GM18517 (cell line): ENCODE measurements around the gene PDCD2L.
"Not testable (repeated sequence)": the region's sequence is repeated elsewhere in the genome, so short reads cannot be mapped to it uniquely, and the experiment has no call there.

Source experiments
- ATAC-seq: cut with Tn5 transposase; IDR thresholded peaks from one replicate; pipeline ENCODE4 v1.9.1; 2021; ENCODE audit warnings: mild to moderate bottlenecking, moderate library complexity; ENCODE audit not compliant: unreplicated experiment

The PDCD2L gene

DNA sequence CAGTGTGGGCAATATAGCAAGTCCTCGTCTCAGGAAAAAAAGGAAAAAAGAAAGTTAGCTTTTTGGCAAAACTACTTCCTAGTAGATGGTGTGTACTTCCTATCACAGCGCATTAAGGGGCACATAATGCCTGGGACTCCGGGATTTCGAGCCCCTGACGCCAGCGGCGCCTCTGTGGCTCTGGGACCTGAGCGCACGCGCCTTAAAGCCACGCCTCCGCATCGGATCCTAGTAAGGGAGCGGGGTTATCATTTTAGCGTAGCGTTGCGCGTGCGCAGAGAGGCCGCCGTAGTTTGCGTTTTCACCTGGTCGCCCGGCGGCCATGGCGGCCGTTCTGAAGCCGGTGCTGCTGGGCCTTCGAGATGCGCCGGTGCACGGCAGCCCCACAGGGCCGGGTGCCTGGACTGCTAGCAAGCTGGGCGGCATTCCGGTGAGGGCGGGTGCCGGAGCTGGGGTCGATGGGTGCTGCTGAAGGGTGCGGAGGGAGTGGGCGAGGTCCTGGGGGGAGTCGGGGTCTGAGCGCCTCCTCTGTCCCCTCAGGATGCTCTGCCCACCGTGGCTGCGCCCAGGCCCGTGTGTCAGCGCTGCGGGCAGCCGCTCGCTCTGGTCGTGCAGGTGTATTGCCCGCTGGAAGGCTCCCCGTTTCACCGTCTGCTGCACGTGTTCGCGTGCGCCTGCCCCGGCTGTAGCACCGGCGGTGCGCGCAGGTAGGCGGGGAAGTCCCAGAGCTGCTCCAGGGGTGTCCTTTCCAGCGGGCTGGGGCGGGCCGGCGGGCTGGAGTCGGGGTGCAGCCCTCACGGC, at the start of gene PDCD2L:
PDCD2L (plus strand) TSS at position 291 of the 801 bp plus-strand sequence; CDS start at position 323, 32 bp downstream.
- peak; percentile 76 for ATAC-seq

DNA sequence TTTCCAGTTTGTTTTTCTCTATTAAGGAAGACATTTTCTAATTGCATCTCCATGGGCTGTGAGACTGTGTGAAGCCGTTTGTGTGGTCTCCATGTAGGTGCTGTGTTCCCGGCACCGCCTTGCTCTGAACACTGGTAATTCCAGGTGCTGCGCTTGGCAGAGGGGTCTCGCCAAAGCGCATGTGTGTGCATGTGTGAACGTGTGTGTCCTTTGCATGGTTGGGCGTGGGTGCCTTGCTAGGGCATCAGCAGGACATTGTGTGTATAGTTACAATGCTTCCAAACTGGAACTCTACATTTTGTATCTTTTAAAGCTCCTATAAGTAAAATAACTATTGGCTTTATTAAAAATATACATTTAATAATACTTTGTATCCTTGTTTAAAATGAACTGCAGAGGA, 49.0 kb upstream of the PDCD2L start:
- no peak for ATAC-seq

- ATAC-seq, result no peak
These were observed 47.3 kb upstream of the PDCD2L start for GRCh38 chr19:34356875-34357274.

DNA sequence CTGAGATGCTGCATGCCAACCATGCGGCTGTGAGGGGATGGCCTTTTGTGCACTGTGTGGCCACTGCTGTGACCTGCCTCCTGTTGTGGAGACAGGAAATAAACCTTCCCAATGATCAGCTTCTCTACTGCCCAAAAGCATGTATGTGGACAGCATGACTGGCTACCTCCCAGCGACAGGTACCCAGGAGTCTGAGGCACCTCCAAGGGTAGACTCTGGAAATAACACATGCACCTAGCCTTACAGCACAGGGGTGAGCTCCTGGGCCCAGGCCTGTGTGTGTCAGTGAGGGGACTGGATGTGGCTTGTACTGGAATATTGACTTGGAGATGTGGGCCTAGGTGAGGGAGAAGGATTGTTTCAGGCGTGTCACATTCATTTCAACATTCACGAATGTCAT, 46.8 kb upstream of the PDCD2L start:
- no peak for ATAC-seq

DNA sequence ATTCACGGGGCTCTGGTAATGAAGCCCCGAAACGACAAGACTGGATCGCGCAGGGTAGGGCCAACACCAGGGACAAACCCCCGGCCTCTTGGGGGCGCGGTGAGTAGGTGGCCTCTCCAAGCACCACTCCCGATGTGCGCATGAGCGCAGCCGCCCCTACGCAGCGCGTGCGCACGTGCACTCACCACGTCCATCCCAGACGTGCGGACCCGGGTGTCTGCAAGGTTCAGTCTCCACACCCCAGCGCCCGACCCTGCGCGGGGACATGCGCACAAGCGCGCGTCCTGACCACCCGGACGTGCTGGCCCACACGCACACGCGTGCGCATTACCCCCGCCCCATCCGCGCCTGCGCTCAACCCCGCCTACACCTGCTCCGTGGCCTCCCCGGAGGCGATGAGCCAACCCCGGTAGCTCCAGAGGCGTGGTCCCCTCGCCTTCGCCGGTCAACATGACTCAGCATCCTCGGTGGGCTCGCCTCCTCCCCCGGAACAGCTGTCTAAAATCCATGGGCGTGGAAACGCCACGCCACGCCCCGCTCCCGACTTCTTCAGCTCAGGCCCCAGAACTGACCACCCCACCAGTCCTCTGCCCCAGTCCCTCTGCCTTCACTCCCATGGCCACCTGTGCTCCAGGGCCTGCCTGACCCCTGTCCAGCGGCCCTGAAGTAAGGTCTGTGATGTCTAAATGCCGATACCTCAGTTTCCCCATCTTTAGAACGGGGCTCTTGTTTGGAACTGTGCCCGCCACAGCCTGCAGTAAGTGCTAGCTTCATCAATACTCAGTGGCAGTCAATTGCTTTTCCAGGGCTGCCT, 44.9 kb upstream of the PDCD2L start:
- peak; percentile 86 for ATAC-seq

GRCh38 chr19:34359954-34360315, 44.3 kb upstream of the PDCD2L start:
- ATAC-seq, result no peak

DNA sequence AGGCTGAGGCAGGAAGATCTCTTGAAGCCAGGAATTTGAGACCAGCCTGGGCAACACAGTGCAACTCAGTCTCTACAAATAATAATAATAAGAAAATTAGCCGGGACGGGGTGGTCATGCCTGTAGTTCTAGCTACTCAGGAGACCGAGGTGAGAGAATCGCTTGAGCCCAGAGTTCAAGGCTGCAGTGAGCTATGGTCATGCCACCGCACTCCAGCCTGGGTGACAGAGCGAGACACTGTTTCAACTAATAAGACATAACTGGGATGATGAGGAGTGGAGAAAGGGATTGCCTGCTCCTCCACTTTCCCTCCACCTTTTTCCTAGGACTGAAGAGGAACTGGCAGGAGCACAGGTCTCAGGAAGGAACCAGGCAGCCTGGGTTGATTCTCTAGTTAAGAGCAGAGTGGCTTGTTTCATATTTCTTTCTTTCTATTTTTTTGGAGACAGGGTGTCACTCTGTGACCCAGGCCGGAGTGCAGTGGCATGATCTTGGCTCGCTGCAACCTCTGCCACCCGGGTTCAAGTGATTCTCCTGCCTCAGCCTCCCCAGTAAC, 43.8 kb upstream of the PDCD2L start:
- no peak for ATAC-seq

- ATAC-seq, result no peak
These were observed 41.5 kb upstream of the PDCD2L start for GRCh38 chr19:34362679-34363069.

DNA sequence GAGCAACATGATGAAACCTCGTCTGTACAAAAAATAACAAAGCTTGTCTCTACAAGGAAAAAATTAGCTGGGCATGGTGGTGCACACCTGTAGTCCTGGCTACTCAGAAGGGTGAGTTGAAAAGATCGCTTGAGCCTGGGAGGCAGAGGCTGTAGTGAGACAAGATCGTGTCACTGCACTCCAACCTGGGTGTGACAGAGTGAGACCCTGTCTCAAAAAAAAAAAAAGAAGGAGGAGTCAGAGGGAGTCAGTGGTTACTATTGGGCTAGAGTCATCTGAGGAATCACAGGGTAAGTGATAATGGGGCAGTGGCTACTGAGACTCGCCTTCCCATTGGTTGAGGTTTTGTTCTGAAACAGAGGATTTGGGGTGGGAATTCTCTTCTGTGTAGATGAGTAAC, 41.1 kb upstream of the PDCD2L start:
- ATAC-seq, result no peak

GRCh38 chr19:34363930-34364329, 40.3 kb upstream of the PDCD2L start:
- ATAC-seq, result no peak

DNA sequence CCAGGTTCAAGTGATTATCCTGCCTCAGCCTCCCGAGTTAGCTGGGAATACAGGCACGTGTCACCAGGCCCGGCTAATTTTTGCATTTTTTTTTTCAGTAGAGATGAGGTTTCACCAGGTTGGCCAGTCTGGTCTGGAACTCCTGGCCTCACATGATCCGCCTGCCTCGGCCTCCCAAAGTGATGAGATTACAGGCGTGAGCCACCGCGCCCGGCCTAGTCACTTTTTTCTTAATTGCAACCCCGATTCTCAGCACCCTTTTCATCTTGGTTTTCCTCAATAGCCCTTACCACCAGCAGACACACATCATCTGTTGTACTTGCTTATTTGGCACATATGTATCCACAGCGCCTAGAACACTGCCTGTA, 39.8 kb upstream of the PDCD2L start:
- ATAC-seq, result no peak

GRCh38 chr19:34364830-34365462, 39.3 kb upstream of the PDCD2L start, which contains the start of gene GPI:
TSS of gene GPI (plus strand) at chr19:34365196. CDS start at chr19:34365267, 71 bp downstream.
- ATAC-seq, result peak; percentile 75

DNA sequence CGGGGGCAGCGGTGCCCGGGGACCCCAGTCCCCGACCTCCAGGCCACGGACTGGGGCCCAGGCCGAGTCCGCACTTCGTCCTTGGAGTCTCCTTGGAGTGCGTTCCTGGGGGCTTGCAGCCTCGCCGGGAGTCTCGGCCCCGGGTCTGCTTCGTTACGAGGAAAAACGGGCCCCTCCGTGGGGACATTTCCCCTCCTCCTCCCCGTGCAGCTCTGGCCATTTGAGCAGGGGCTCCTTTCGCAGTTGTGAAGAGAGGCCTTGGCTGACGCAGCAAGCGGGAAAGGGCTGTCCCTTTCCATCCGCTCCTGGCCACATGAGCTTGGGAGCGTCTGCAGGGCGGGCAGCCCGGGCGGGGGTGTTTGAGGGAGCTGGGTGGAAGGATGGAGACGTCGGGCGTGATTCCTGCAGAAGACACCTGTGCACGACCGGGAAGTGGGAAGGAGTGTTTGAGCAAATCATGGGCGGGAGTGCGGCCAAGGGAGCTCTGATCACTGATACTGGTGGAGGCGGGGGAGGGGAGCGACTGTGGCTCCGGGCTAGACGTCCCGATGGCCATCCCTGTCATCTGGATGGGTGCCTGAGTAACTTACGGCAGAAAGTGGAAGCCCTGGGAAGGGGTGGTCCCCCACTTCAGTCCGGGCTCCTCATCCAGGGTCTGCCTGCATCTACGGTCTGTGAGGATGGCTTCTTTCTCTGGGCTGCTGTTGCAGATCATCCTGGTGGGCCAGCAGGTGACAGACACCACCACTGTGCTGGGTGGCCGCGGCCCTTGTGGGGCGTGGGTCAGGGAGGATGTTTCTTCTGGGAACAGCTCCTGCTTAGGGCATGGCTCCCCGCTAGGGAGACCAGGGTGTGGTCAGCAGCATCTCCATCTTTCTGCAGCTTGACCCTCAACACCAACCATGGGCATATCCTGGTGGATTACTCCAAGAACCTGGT, 38.5 kb upstream of the PDCD2L start:
- no peak for ATAC-seq

DNA sequence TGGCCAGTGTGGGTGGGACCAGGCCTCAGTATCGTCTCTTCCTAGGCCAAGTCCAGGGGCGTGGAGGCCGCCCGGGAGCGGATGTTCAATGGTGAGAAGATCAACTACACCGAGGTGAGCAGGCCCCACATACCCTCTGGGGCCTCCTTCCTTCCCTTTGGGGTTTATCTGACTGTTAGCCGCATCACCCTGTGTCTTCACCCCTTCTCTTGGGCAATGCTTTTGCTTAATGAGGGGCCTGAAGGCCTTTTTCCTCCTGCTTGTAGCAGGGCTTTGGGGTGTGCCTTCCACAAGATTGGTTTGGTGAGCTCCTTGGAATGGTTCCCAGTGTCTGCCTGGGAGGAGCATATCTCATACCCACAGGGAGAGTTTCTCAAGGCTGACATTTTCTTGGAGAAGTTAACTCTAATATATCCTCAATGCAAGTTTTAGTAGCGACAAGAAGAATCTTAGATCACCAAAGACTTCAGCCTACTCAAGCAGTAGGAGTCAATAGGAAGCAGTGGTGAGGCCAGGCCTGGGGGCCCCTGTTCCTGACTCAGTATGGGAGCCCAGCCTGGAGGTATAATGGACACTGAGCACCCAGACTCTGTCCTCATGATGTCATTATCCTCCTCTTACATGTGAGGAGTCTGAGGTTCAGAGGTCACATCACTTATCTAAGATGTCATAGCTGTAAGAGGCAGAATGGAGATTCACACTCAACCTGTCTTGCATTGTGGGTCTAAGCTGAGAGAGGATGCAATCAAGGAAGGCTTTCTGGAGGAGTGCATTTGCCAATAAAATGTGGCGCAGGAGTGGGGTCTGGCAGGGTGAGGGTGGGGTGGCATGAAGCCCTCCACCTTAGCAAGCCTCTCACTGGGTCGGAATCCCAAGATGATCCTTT, 37.2 kb upstream of the PDCD2L start:
- no peak for ATAC-seq

DNA sequence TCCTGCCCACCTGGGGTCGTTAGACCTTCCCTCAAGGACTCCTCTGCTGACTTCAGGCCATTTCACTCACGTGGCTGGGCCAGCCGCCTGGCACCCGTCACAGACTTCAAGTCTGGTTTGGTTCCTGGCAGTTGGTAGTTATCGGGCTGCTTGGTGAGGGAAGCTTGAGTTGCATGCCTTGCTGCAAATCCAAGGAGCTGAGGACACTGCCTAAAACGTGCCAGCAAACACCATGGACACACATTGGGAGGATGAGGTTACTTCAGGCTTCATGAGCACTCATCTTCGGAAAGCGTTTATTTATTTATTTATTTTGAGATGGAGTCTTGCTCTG, 36.6 kb upstream of the PDCD2L start:
- no peak for ATAC-seq

GRCh38 chr19:34368338-34368737, 35.9 kb upstream of the PDCD2L start:
- ATAC-seq, result no peak

DNA sequence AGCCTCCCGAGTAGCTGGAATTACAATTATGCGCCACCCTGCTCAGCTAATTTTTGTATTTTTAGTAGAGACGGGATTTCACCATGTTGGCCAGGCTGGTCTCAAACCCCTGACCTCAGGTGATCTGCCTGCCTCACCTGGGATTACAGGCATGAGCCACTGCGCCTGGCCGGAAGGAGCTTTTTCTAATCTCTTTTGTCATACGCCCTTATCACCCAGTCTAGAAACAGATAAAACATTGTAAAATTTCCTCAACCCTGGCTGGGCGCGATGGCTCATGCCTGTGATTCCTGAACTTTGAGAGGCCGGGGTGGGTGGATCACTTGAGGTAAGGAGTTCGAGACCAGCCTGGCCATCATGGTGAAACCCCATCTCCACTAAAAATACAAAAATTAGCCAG, 35.0 kb upstream of the PDCD2L start:
- not testable (repeated sequence) for ATAC-seq

- no peak for ATAC-seq
These were observed 34.1 kb upstream of the PDCD2L start for GRCh38 chr19:34370117-34370516.

- no peak for ATAC-seq
These were observed 33.2 kb upstream of the PDCD2L start for GRCh38 chr19:34370983-34371382.
